GF-D8 (cell line): Measurements from ENCODE around the gene LRRC63.

ENCODE experiments used
- DNase-seq: peaks from one replicate; lab custom pipeline; 2025; lab: John Stamatoyannopoulos, UW

The LRRC63 gene

GRCh38 chr13:46311217-46311616, 99.5 kb downstream of the LRRC63 start:
- no peak for DNase-seq

GRCh38 chr13:46313024-46313423, 101.3 kb downstream of the LRRC63 start:
- DNase-seq: no peak

- no peak for DNase-seq
Observed at GRCh38 chr13:46313432-46314257, 101.9 kb downstream of the LRRC63 start.

- no peak for DNase-seq
Observed at GRCh38 chr13:46314587-46314986, 102.9 kb downstream of the LRRC63 start.

- DNase-seq: no peak
Observed at GRCh38 chr13:46315036-46315435, 103.3 kb downstream of the LRRC63 start.

GRCh38 chr13:46315491-46316075, 103.9 kb downstream of the LRRC63 start:
- no peak for DNase-seq

GRCh38 chr13:46317120-46317519, 105.4 kb downstream of the LRRC63 start:
- DNase-seq: peak; percentile 46

- no peak for DNase-seq
Observed at GRCh38 chr13:46318986-46319385, 107.3 kb downstream of the LRRC63 start.

GRCh38 chr13:46320406-46320805, 108.7 kb downstream of the LRRC63 start:
- peak; percentile 35 for DNase-seq

- no peak for DNase-seq
Observed at GRCh38 chr13:46320821-46321220, 109.1 kb downstream of the LRRC63 start.

GRCh38 chr13:46321494-46322225, 109.9 kb downstream of the LRRC63 start:
- DNase-seq: peak; percentile 65

GRCh38 chr13:46324976-46325375, 113.2 kb downstream of the LRRC63 start:
- no peak for DNase-seq
